D721Med (cell line): ENCODE data around the gene NAA16.

ENCODE experiments used
- DNase-seq: peaks from one replicate; pipeline ENCODE4 v3.0.0; 2011; ENCODE audit warnings: low spot score; ENCODE audit not compliant: insufficient read length
- FAIRE-seq: peaks from 2 replicates; lab custom pipeline; 2011; peaks lifted over from hg19 to GRCh38; lab: Jason Lieb, UNC
- CTCF ChIP-seq: IDR thresholded peaks from 2 replicates; pipeline ENCODE4 v1.5.1; 2012; ENCODE audit warnings: mild to moderate bottlenecking, control low read depth; ENCODE audit not compliant: insufficient read depth; ENCODE audit errors: missing control alignments

The NAA16 gene

DNA sequence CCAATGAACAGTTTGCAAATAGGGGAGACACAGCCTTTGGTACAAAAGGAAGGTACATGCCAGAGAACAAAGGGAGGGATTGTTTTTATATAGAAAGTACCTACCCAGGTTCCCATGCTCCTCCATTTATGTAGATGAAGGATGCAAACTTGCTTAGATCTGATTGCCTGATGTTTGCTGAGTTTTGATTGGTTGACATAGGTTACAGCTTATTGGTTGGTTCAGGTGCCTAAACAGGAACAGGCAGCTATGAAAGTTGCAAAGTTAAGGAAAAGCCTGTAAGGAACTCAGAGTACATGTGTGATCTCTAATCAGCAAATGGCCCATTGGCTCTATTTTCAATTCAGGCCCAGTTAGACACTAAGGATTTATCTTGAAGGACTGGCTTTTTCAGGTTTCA, 6.5 kb upstream of the NAA16 start:
- FAIRE-seq (no peak), DNase-seq (no peak)
- TF ChIP-seq CTCF: no peak

DNA sequence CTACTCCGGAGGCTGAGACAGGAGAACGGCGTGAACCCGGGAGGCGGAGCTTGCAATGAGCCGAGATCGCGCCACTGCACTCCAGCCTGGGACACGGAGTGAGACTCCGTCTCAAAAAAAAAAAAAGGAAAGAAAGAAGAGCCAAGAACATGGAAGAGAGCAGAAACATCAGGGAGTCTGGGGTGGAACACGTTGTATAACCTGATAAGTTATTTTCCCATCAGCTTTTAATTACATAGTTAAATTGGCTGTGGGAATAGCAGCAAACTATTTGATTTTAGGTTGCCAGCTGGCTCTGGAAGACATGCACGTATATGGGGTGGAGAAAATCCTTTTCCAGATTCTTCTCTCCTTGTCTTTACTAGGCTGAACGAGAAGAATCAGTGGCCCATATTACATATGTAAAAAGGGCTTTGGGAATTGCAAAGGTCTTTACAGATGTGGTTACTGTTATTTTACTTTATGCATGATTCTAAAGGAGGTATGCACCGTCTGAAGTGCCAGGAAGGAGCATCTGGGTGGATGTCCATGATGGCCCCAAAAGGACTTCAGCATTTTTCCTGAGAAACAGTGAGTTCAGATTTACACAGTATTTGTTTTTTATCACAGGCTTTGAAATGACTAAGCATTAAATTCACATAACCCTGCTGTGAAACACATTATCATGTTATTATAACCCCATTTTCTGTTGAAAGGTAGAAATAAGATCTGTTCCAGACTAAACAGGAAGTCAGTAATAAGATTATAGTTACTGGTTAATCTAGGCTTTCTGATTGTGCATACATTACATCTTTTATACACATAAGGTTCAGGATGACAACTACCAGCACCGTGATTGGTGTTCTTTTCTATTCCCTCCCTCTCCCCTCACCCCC, 4.6 kb upstream of the NAA16 start:
- no peak for DNase-seq
- no peak for TF ChIP-seq CTCF
- FAIRE-seq: no peak

- TF ChIP-seq CTCF: no peak
- FAIRE-seq: no peak
- no peak for DNase-seq
Measured at GRCh38 chr13:41307884-41308640, 3.0 kb upstream of the NAA16 start.

GRCh38 chr13:41311406-41312175, 524 bp downstream of the NAA16 start:
- DNase-seq (no peak), FAIRE-seq (no peak)
- no peak for TF ChIP-seq CTCF

DNA sequence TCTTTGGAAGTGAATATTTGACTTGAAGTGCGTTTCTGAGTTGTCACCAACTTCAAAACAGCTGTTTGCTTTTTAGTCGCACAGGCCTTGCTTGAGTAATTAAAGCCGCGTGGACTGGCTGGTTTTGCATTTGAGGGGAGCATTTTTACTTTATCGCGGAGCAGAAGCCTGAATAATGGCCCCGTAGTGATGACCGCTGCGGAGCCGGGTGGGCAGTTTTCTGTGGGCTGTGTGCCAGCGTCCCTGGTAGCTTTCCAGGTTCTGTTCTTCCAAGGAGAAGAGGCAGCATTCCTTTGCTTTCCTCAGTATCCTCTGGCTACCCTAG, 1.1 kb downstream of the NAA16 start:
- FAIRE-seq: no peak
- no peak for TF ChIP-seq CTCF

GRCh38 chr13:41313117-41313516, 2.0 kb downstream of the NAA16 start:
- FAIRE-seq: no peak
- no peak for TF ChIP-seq CTCF
- no peak for DNase-seq

More for the DNA sequence above, 1.1 kb downstream of the NAA16 start:
- DNase-seq: no peak
